ENCODE data around the gene VEGFB.
A peak's percentile ranks its signal among the peaks of the same experiment; 100 is the strongest.

The VEGFB gene

GRCh38 chr11:64233913-64234586 lies at the start of gene VEGFB:
TSS of gene VEGFB (plus strand) at chr11:64234584. CDS start at chr11:64234834, 250 bp downstream.
- Histone ChIP-seq H3K4me2 (ENCODE audit: low read depth, low read length, poor library complexity, severe bottlenecking) (peak within 1 kb of the TSS; percentile 83), H2AFZ (ENCODE audit: low read length) (no peak within 1 kb of the TSS), H3K4me1 (ENCODE audit: insufficient read depth, low read length, poor library complexity, severe bottlenecking) (peaks cover 16% of the 10 kb centered on the region)

GRCh38 chr11:64185175-64185692 lies 49.1 kb upstream of the VEGFB start:
- peak overlapping the region; percentile 82 for H3K9ac ChIP-seq (ENCODE audit: low read depth, low read length, poor library complexity, severe bottlenecking)
- no peak for TF ChIP-seq CTCF (conservative IDR thresholded peaks at IDR 0.05; ENCODE audit: low read length)
- no peak for TF ChIP-seq EZH2phosphoT487 (IDR thresholded peaks at IDR 0.05; ENCODE audit: borderline replicate concordance)
- H3K4me2 ChIP-seq (ENCODE audit: low read depth, low read length, poor library complexity, severe bottlenecking), result peak overlapping the region; percentile 78
- H3F3A ChIP-seq (ENCODE audit: low read depth), result no peaks in the 10 kb centered on the region
- H3K9me3 ChIP-seq (ENCODE audit: insufficient read depth, low read depth, low read length), result no peaks in the 10 kb centered on the region
- peaks cover 39% of the 10 kb centered on the region for H3K4me1 ChIP-seq (ENCODE audit: insufficient read depth, low read length, poor library complexity, severe bottlenecking)
- no peaks in the 10 kb centered on the region for H3K27me3 ChIP-seq (ENCODE audit: insufficient read depth, low read length, poor library complexity, severe bottlenecking)
- H4K20me1 ChIP-seq (ENCODE audit: insufficient read depth, low read length, poor library complexity, severe bottlenecking), result peaks cover 19% of the 10 kb centered on the region
- no peaks in the 10 kb centered on the region for H3K36me3 ChIP-seq (ENCODE audit: insufficient read depth, low read length)
- no peaks in the 10 kb centered on the region for H3K9me2 ChIP-seq (replicated peaks; ENCODE audit: low read depth, low read length)
- peak overlapping the region; percentile 41; the same call in 1 of the 2 replicates for H2AFZ ChIP-seq (ENCODE audit: low read length)
- H3K4me3 ChIP-seq (ENCODE audit: low read length, poor library complexity, severe bottlenecking), result peak overlapping the region; percentile 85
- peaks cover 26% of the 10 kb centered on the region for H3K79me2 ChIP-seq (ENCODE audit: insufficient read depth, low read length)

More at GRCh38 chr11:64233913-64234586, at the start of gene VEGFB:
- Histone ChIP-seq H3K9ac (ENCODE audit: low read depth, low read length, poor library complexity, severe bottlenecking) (peak within 1 kb of the TSS; percentile 66), H3K36me3 (ENCODE audit: insufficient read depth, low read length) (no peaks in the 10 kb centered on the region; the same call in 1 of the 2 replicates), H4K20me1 (ENCODE audit: insufficient read depth, low read length, poor library complexity, severe bottlenecking) (peaks cover 17% of the 10 kb centered on the region), H3F3A (ENCODE audit: low read depth) (peaks cover 6% of the 10 kb centered on the region; the same call in 1 of the 2 replicates), H3K9me3 (ENCODE audit: insufficient read depth, low read depth, low read length) (no peaks in the 10 kb centered on the region), H3K79me2 (ENCODE audit: insufficient read depth, low read length) (peaks cover 23% of the 10 kb centered on the region; the same call in 1 of the 2 replicates), H3K9me2 (replicated peaks; ENCODE audit: low read depth, low read length) (no peaks in the 10 kb centered on the region), H3K4me3 (ENCODE audit: low read length, poor library complexity, severe bottlenecking) (peak within 1 kb of the TSS; percentile 77), H3K27me3 (ENCODE audit: insufficient read depth, low read length, poor library complexity, severe bottlenecking) (no peaks in the 10 kb centered on the region)
- TF ChIP-seq EZH2phosphoT487 (IDR thresholded peaks at IDR 0.05; ENCODE audit: borderline replicate concordance) (no peak), CTCF (conservative IDR thresholded peaks at IDR 0.05; ENCODE audit: low read length) (no peak)

GRCh38 chr11:64185693-64186491 lies 48.5 kb upstream of the VEGFB start, which contains the start of gene STIP1:
TSS of gene STIP1 (plus strand) at chr11:64186171. CDS start at chr11:64186262, 91 bp downstream.
- Histone ChIP-seq H3K4me1 (ENCODE audit: insufficient read depth, low read length, poor library complexity, severe bottlenecking) (peaks cover 44% of the 10 kb centered on the region), H3K9me2 (replicated peaks; ENCODE audit: low read depth, low read length) (no peaks in the 10 kb centered on the region), H2AFZ (ENCODE audit: low read length) (peak within 1 kb of the TSS; percentile 41; the same call in 1 of the 2 replicates), H3K36me3 (ENCODE audit: insufficient read depth, low read length) (no peaks in the 10 kb centered on the region), H3K9ac (ENCODE audit: low read depth, low read length, poor library complexity, severe bottlenecking) (peak within 1 kb of the TSS; percentile 82), H4K20me1 (ENCODE audit: insufficient read depth, low read length, poor library complexity, severe bottlenecking) (peaks cover 25% of the 10 kb centered on the region), H3K9me3 (ENCODE audit: insufficient read depth, low read depth, low read length) (no peaks in the 10 kb centered on the region), H3K27me3 (ENCODE audit: insufficient read depth, low read length, poor library complexity, severe bottlenecking) (no peaks in the 10 kb centered on the region), H3K4me3 (ENCODE audit: low read length, poor library complexity, severe bottlenecking) (peak within 1 kb of the TSS; percentile 85), H3F3A (ENCODE audit: low read depth) (no peaks in the 10 kb centered on the region), H3K79me2 (ENCODE audit: insufficient read depth, low read length) (peaks cover 26% of the 10 kb centered on the region), H3K4me2 (ENCODE audit: low read depth, low read length, poor library complexity, severe bottlenecking) (peak within 1 kb of the TSS; percentile 78)
- TF ChIP-seq CTCF (conservative IDR thresholded peaks at IDR 0.05; ENCODE audit: low read length), result 0 out of 2 replicates have a peak, but pooled peaks have one; percentile 22
- TF ChIP-seq EZH2phosphoT487 (IDR thresholded peaks at IDR 0.05; ENCODE audit: borderline replicate concordance), result no peak
